GM12892 (cell line): ENCODE measurements around the gene RBM19.

Experiments used
- POLR2A ChIP-seq: IDR thresholded peaks from 2 replicates; pipeline ENCODE4 v1.6.1; 2011; ENCODE audit warnings: low read depth, low read length, control low read depth
- POLR2AphosphoS5 ChIP-seq: IDR thresholded peaks from 2 replicates; pipeline ENCODE4 v1.6.1; 2011; ENCODE audit warnings: low read depth, low read length, control low read depth
- TAF1 ChIP-seq: IDR thresholded peaks from 2 replicates; pipeline ENCODE4 v1.6.1; 2011; ENCODE audit warnings: low read depth, mild to moderate bottlenecking, control low read depth, low read length, borderline replicate concordance

GRCh38 chr12:113957627-113958026, 8.5 kb downstream of the RBM19 start:
- TF ChIP-seq POLR2AphosphoS5: no peak
- no peak for TF ChIP-seq POLR2A
- TF ChIP-seq TAF1: no peak
